ENCODE measurements around the gene SH3YL1.

SH3YL1 gene

GRCh38 chr2:263774-264492 lies at the start of gene SH3YL1:
Gene SH3YL1, minus strand, starts transcription at chr2:264032. Its CDS starts 48 bp downstream, at chr2:263984.
- Histone ChIP-seq H3K36me3 (ENCODE audit: control insufficient read depth, insufficient read depth, low read length) (no peaks in the 10 kb centered on the region), H2AFZ (peak within 1 kb of the TSS; percentile 93), H3K79me2 (peaks cover 34% of the 10 kb centered on the region), H3K4me2 (ENCODE audit: low read length) (peak within 1 kb of the TSS; percentile 94), H3K9ac (peak within 1 kb of the TSS; percentile 87), H3K4me3 (ENCODE audit: low read depth, low read length) (peak within 1 kb of the TSS; percentile 81), H3K27ac (peak within 1 kb of the TSS; percentile 94), H3K9me3 (ENCODE audit: control insufficient read depth, low read length) (no peaks in the 10 kb centered on the region), H3K27me3 (ENCODE audit: control insufficient read depth, insufficient read depth, low read length) (no peaks in the 10 kb centered on the region), H3K4me1 (peaks cover 13% of the 10 kb centered on the region)
- TF ChIP-seq CTCF (IDR thresholded peaks at IDR 0.05): no peak

- no peak overlapping the region for H2AFZ ChIP-seq
- H3K9ac ChIP-seq: no peak overlapping the region
- H3K4me1 ChIP-seq: no peaks in the 10 kb centered on the region
- no peaks in the 10 kb centered on the region for H3K36me3 ChIP-seq (ENCODE audit: control insufficient read depth, insufficient read depth, low read length)
- no peak overlapping the region for H3K4me2 ChIP-seq (ENCODE audit: low read length)
- no peak overlapping the region for H3K27ac ChIP-seq
- no peaks in the 10 kb centered on the region for H3K79me2 ChIP-seq
- no peak for TF ChIP-seq CTCF (IDR thresholded peaks at IDR 0.05)
- H3K4me3 ChIP-seq (ENCODE audit: low read depth, low read length): no peak overlapping the region
- H3K27me3 ChIP-seq (ENCODE audit: control insufficient read depth, insufficient read depth, low read length): no peaks in the 10 kb centered on the region
- no peaks in the 10 kb centered on the region for H3K9me3 ChIP-seq (ENCODE audit: control insufficient read depth, low read length)
Measured at GRCh38 chr2:310994-311393, 47.2 kb upstream of the SH3YL1 start.

- no peaks in the 10 kb centered on the region for H3K79me2 ChIP-seq
- H3K9ac ChIP-seq: no peak overlapping the region
- H3K4me1 ChIP-seq: no peaks in the 10 kb centered on the region
- no peaks in the 10 kb centered on the region for H3K36me3 ChIP-seq (ENCODE audit: control insufficient read depth, insufficient read depth, low read length)
- no peak for TF ChIP-seq CTCF (IDR thresholded peaks at IDR 0.05)
- H3K4me2 ChIP-seq (ENCODE audit: low read length): no peak overlapping the region
- no peak overlapping the region for H2AFZ ChIP-seq
- H3K27ac ChIP-seq: no peak overlapping the region
- no peaks in the 10 kb centered on the region for H3K27me3 ChIP-seq (ENCODE audit: control insufficient read depth, insufficient read depth, low read length)
- no peaks in the 10 kb centered on the region for H3K9me3 ChIP-seq (ENCODE audit: control insufficient read depth, low read length)
- no peak overlapping the region for H3K4me3 ChIP-seq (ENCODE audit: low read depth, low read length)
Measured at GRCh38 chr2:309954-310510, 46.2 kb upstream of the SH3YL1 start.

- Histone ChIP-seq H3K79me2 (no peaks in the 10 kb centered on the region), H3K4me1 (no peaks in the 10 kb centered on the region), H3K27me3 (ENCODE audit: control insufficient read depth, insufficient read depth, low read length) (no peaks in the 10 kb centered on the region), H3K9me3 (ENCODE audit: control insufficient read depth, low read length) (no peaks in the 10 kb centered on the region), H3K9ac (no peak overlapping the region), H3K4me2 (ENCODE audit: low read length) (no peak overlapping the region), H2AFZ (no peak overlapping the region), H3K4me3 (ENCODE audit: low read depth, low read length) (no peak overlapping the region), H3K27ac (no peak overlapping the region), H3K36me3 (ENCODE audit: control insufficient read depth, insufficient read depth, low read length) (no peaks in the 10 kb centered on the region)
- no peak for TF ChIP-seq CTCF (IDR thresholded peaks at IDR 0.05)
Measured at GRCh38 chr2:309148-309953, 45.5 kb upstream of the SH3YL1 start.

Measured in parathyroid adenoma (tissue), 2 donors.